Limb (tissue), 2 donors: ENCODE measurements around the gene AXIN1.
"Not testable (repeated sequence)": the region's sequence is repeated elsewhere in the genome, so short reads cannot be mapped to it uniquely, and the experiment has no call there.

Experiments used
- DNase-seq, 2 donors: peaks; one replicate each; pipeline ENCODE4 v3.0.0-alpha.2; 2016; ENCODE audit errors: extremely low spot score in 2 of 2

Gene AXIN1

GRCh38 chr16:381789-382717 lies 29.5 kb upstream of the AXIN1 start, which contains the start of gene PGAP6:
TSS of gene PGAP6 (minus strand) at chr16:381978. CDS start at chr16:381821, 157 bp downstream.
- peak in 1 of 2 donors; percentile 83 for DNase-seq

- DNase-seq = peak in 1 of 2 donors; percentile 72
Measured at GRCh38 chr16:381012-381788, 28.7 kb upstream of the AXIN1 start.

GRCh38 chr16:380762-381011 lies 28.2 kb upstream of the AXIN1 start:
- no peak for DNase-seq

GRCh38 chr16:379961-380761 lies 27.6 kb upstream of the AXIN1 start:
- DNase-seq = no peak

- DNase-seq = no peak
Measured at GRCh38 chr16:379183-379960, 26.8 kb upstream of the AXIN1 start.

- no peak for DNase-seq
Measured at GRCh38 chr16:378821-379182, 26.3 kb upstream of the AXIN1 start.

- DNase-seq = not testable (repeated sequence)
Measured at GRCh38 chr16:378113-378820, 25.7 kb upstream of the AXIN1 start.

- DNase-seq = no peak
Measured at GRCh38 chr16:377419-377951, 25.0 kb upstream of the AXIN1 start.

GRCh38 chr16:376817-377418 lies 24.4 kb upstream of the AXIN1 start:
- no peak for DNase-seq

GRCh38 chr16:375927-376816 lies 23.6 kb upstream of the AXIN1 start:
- DNase-seq = no peak

GRCh38 chr16:375212-375611 lies 22.7 kb upstream of the AXIN1 start:
- DNase-seq = no peak

- DNase-seq = no peak
Measured at GRCh38 chr16:374616-374926, 22.0 kb upstream of the AXIN1 start.

- no peak for DNase-seq
Measured at GRCh38 chr16:373848-374615, 21.5 kb upstream of the AXIN1 start.

- no peak for DNase-seq
Measured at GRCh38 chr16:373020-373598, 20.6 kb upstream of the AXIN1 start.

- no peak for DNase-seq
Measured at GRCh38 chr16:372302-372983, 19.9 kb upstream of the AXIN1 start.

GRCh38 chr16:371515-372301 lies 19.2 kb upstream of the AXIN1 start:
- DNase-seq = peak in 1 of 2 donors; percentile 41
